ENCODE results near the gene BMP2K.
A peak's percentile ranks its signal among the peaks of the same experiment; 100 is the strongest.

BMP2K gene

DNA sequence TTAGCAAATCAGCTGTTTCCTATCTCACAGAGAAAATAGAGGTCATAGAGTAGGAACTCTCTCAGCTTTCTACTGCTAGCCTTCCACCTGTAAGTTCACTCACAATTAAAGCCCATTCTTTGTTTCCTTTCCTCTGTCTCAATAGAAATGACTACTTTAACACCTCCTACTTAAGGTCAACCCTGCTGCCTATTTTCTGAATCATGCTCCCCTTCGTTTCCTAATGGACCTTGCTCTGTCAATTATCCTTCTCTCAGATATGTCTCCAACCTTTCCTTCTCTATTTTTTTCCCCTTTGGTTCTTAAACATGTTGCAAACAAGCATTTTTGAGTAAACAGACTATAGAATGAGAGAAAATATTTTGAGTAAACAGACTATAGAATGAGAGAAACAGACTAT lies 168.2 kb downstream of the BMP2K start:
- in situ Hi-C loops (cut with MboI; ENCODE audit: low sequenced_read_pairs, unreplicated experiment): no loop called here
- TF ChIP-seq, protein P1, sequence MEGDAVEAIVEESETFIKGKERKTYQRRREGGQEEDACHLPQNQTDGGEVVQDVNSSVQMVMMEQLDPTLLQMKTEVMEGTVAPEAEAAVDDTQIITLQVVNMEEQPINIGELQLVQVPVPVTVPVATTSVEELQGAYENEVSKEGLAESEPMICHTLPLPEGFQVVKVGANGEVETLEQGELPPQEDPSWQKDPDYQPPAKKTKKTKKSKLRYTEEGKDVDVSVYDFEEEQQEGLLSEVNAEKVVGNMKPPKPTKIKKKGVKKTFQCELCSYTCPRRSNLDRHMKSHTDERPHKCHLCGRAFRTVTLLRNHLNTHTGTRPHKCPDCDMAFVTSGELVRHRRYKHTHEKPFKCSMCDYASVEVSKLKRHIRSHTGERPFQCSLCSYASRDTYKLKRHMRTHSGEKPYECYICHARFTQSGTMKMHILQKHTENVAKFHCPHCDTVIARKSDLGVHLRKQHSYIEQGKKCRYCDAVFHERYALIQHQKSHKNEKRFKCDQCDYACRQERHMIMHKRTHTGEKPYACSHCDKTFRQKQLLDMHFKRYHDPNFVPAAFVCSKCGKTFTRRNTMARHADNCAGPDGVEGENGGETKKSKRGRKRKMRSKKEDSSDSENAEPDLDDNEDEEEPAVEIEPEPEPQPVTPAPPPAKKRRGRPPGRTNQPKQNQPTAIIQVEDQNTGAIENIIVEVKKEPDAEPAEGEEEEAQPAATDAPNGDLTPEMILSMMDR (IDR thresholded peaks at IDR 0.05; ENCODE audit: borderline replicate concordance, control extremely low read depth, extremely low read depth, insufficient read depth, missing control alignments): no peak
- DNase-seq (ENCODE audit: low spot score): no peak

GRCh38 chr4:78945651-78946179 lies 169.6 kb downstream of the BMP2K start:
- DNase-seq (ENCODE audit: low spot score): no peak
- TF ChIP-seq, protein P1 (IDR thresholded peaks at IDR 0.05; ENCODE audit: borderline replicate concordance, control extremely low read depth, extremely low read depth, insufficient read depth, missing control alignments): no peak
- in situ Hi-C loops (cut with MboI; ENCODE audit: low sequenced_read_pairs, unreplicated experiment): no loop called here

GRCh38 chr4:78949735-78950134 lies 173.6 kb downstream of the BMP2K start:
- in situ Hi-C loops (cut with MboI; ENCODE audit: low sequenced_read_pairs, unreplicated experiment): no loop called here
- no peak for DNase-seq (ENCODE audit: low spot score)
- TF ChIP-seq, protein P1 (IDR thresholded peaks at IDR 0.05; ENCODE audit: borderline replicate concordance, control extremely low read depth, extremely low read depth, insufficient read depth, missing control alignments): no peak

DNA sequence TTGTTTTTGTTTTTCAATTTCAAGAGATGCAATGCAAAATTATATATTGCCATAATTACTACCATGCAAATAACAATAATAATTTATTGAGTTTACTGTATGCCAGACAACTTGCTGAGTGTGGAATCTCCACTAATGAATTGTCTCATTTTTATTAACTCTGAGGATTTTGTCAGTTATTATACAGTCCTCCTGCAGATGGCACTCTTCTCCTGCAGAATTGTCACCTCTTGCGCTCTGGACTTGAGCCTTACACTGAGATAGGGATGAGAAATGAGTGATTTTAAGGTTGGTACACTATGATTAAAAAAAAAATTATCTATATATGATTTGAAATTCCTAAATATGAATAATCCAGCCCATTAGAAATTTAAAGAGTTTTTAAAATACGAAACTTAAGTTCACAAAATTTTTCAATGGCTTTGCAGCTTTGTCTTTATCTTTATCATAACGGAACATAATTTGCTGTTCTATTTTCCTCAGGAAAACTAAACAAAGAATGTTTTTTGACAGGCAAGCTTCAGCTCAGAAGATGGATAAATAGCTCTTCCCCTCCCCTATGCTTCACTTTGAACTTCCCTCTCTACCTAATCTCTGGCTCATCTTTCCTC lies 175.8 kb downstream of the BMP2K start:
- in situ Hi-C loops (cut with MboI; ENCODE audit: low sequenced_read_pairs, unreplicated experiment): no loop called here
- DNase-seq (ENCODE audit: low spot score): peak; percentile 21
- TF ChIP-seq, protein P1 (IDR thresholded peaks at IDR 0.05; ENCODE audit: borderline replicate concordance, control extremely low read depth, extremely low read depth, insufficient read depth, missing control alignments): peak; percentile 56

- in situ Hi-C loops (cut with MboI; ENCODE audit: low sequenced_read_pairs, unreplicated experiment): no loop called here
- TF ChIP-seq, protein P1 (IDR thresholded peaks at IDR 0.05; ENCODE audit: borderline replicate concordance, control extremely low read depth, extremely low read depth, insufficient read depth, missing control alignments): no peak
- DNase-seq (ENCODE audit: low spot score): no peak
Measured at GRCh38 chr4:78953231-78953630, 177.1 kb downstream of the BMP2K start.

- in situ Hi-C loops (cut with MboI; ENCODE audit: low sequenced_read_pairs, unreplicated experiment): no loop called here
- DNase-seq (ENCODE audit: low spot score): no peak
Measured at GRCh38 chr4:78953769-78954666, 177.9 kb downstream of the BMP2K start.

More at GRCh38 chr4:78953769-78954666, 177.9 kb downstream of the BMP2K start:
- TF ChIP-seq, protein P1 (IDR thresholded peaks at IDR 0.05; ENCODE audit: borderline replicate concordance, control extremely low read depth, extremely low read depth, insufficient read depth, missing control alignments): no peak

Measured in GM13976 (cell line).